ENCODE data around the gene SRRM5.
A peak's percentile ranks its signal among the peaks of the same experiment; 100 is the strongest.

Gene SRRM5

GRCh38 chr19:43611788-43612187 is at the start of gene SRRM5:
Gene SRRM5 (plus strand): TSS chr19:43612088. CDS start chr19:43612122, 34 bp downstream.
- H3K4me1 ChIP-seq (ENCODE audit: control insufficient read depth, low read length), result no peaks in the 10 kb centered on the region
- H3K27ac ChIP-seq (ENCODE audit: low read depth, low read length), result no peak within 1 kb of the TSS
- TF ChIP-seq CTCF (IDR thresholded peaks at IDR 0.05; ENCODE audit: low read depth, low read length, poor library complexity, severe bottlenecking) (no peak), EZH2phosphoT487 (IDR thresholded peaks at IDR 0.05; ENCODE audit: borderline replicate concordance, low read length) (no peak)
- H3K4me3 ChIP-seq (ENCODE audit: low read length), result no peak within 1 kb of the TSS
- no peaks in the 10 kb centered on the region for H3K9me3 ChIP-seq (ENCODE audit: control insufficient read depth, insufficient read depth, low read length)
- H3K9me2 ChIP-seq (replicated peaks; ENCODE audit: control insufficient read depth, low read length), result no peaks in the 10 kb centered on the region
- H3K36me3 ChIP-seq (ENCODE audit: control insufficient read depth, low read length), result peaks cover 39% of the 10 kb centered on the region
- H3K4me2 ChIP-seq (ENCODE audit: low read length), result no peak within 1 kb of the TSS
- H3K79me2 ChIP-seq (ENCODE audit: control insufficient read depth, low read length), result peaks cover 64% of the 10 kb centered on the region
- no peaks in the 10 kb centered on the region for H4K20me1 ChIP-seq (ENCODE audit: control insufficient read depth, insufficient read depth, low read depth, low read length)
- H3K27me3 ChIP-seq (ENCODE audit: control insufficient read depth, low read length), result no peaks in the 10 kb centered on the region
- no peaks in the 10 kb centered on the region for H3F3A ChIP-seq (ENCODE audit: control insufficient read depth, insufficient read depth)

- Histone ChIP-seq H3F3A (ENCODE audit: control insufficient read depth, insufficient read depth) (no peaks in the 10 kb centered on the region; the same call in 1 of the 2 replicates), H3K27me3 (ENCODE audit: control insufficient read depth, low read length) (no peaks in the 10 kb centered on the region), H3K79me2 (ENCODE audit: control insufficient read depth, low read length) (peaks cover 10% of the 10 kb centered on the region), H3K4me3 (ENCODE audit: low read length) (no peak overlapping the region), H3K4me1 (ENCODE audit: control insufficient read depth, low read length) (peaks cover 24% of the 10 kb centered on the region), H3K27ac (ENCODE audit: low read depth, low read length) (peak overlapping the region; percentile 41), H3K9me3 (ENCODE audit: control insufficient read depth, insufficient read depth, low read length) (no peaks in the 10 kb centered on the region), H3K9me2 (replicated peaks; ENCODE audit: control insufficient read depth, low read length) (no peaks in the 10 kb centered on the region), H3K4me2 (ENCODE audit: low read length) (peak overlapping the region; percentile 36), H3K36me3 (ENCODE audit: control insufficient read depth, low read length) (peaks cover 34% of the 10 kb centered on the region), H4K20me1 (ENCODE audit: control insufficient read depth, insufficient read depth, low read depth, low read length) (no peaks in the 10 kb centered on the region)
- TF ChIP-seq EZH2phosphoT487 (IDR thresholded peaks at IDR 0.05; ENCODE audit: borderline replicate concordance, low read length) (no peak), CTCF (IDR thresholded peaks at IDR 0.05; ENCODE audit: low read depth, low read length, poor library complexity, severe bottlenecking) (no peak)
Observed at GRCh38 chr19:43562226-43562697, 49.6 kb upstream of the SRRM5 start.

GRCh38 chr19:43562698-43563241 is 49.1 kb upstream of the SRRM5 start:
- Histone ChIP-seq H3K27ac (ENCODE audit: low read depth, low read length) (peak overlapping the region; percentile 41), H3K4me2 (ENCODE audit: low read length) (peak overlapping the region; percentile 36), H3K79me2 (ENCODE audit: control insufficient read depth, low read length) (peaks cover 10% of the 10 kb centered on the region), H4K20me1 (ENCODE audit: control insufficient read depth, insufficient read depth, low read depth, low read length) (no peaks in the 10 kb centered on the region), H3F3A (ENCODE audit: control insufficient read depth, insufficient read depth) (no peaks in the 10 kb centered on the region; the same call in 1 of the 2 replicates), H3K4me1 (ENCODE audit: control insufficient read depth, low read length) (peaks cover 24% of the 10 kb centered on the region), H3K9me3 (ENCODE audit: control insufficient read depth, insufficient read depth, low read length) (no peaks in the 10 kb centered on the region), H3K4me3 (ENCODE audit: low read length) (no peak overlapping the region; the same call in 1 of the 2 replicates), H3K9me2 (replicated peaks; ENCODE audit: control insufficient read depth, low read length) (no peaks in the 10 kb centered on the region), H3K27me3 (ENCODE audit: control insufficient read depth, low read length) (no peaks in the 10 kb centered on the region), H3K36me3 (ENCODE audit: control insufficient read depth, low read length) (peaks cover 34% of the 10 kb centered on the region)
- TF ChIP-seq CTCF (IDR thresholded peaks at IDR 0.05; ENCODE audit: low read depth, low read length, poor library complexity, severe bottlenecking) (no peak), EZH2phosphoT487 (IDR thresholded peaks at IDR 0.05; ENCODE audit: borderline replicate concordance, low read length) (no peak)

All from DOHH2 (cell line).